NCI-H1048 (cell line): Measurements from ENCODE around the gene R3HDM2.

Experiments
- DNase-seq: peaks from one replicate; lab custom pipeline; 2025; lab: John Stamatoyannopoulos, UW

The R3HDM2 gene

DNA sequence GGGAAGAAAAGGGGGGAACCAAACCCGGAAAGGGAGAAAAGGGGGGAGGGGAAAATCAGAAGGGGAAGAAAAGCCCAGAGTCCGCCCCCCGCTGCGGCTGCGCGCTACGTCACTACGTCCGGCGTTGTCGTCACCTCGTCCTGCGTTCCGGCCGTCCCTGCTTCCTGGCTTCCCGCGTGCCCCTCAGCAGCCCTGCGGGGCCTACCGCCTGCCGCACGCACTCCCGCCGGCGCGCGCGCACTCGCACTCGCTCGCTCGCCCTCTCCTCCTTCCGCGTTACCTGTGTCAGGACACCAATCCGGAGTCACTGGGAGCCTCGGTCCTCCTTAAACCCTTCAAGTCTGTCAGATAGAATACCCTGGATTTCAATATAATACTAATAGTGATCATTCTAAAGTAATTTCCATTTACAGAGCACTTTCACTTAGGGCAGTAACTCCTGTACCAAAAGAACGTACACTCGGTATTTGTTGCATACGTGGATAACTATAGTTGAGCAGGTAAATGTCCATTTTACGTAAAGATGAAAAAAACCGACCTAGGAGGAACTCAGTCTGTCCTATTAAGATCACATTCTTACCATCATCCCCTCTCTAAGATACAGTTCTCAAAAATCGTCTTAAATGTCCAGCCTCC lies at the start of gene R3HDM2:
Gene R3HDM2, minus strand, starts transcription at position 113 of the 636 bp plus-strand sequence. CDS start 120,615 bp downstream, outside the sequence.
- DNase-seq, result peak; percentile 81

DNA sequence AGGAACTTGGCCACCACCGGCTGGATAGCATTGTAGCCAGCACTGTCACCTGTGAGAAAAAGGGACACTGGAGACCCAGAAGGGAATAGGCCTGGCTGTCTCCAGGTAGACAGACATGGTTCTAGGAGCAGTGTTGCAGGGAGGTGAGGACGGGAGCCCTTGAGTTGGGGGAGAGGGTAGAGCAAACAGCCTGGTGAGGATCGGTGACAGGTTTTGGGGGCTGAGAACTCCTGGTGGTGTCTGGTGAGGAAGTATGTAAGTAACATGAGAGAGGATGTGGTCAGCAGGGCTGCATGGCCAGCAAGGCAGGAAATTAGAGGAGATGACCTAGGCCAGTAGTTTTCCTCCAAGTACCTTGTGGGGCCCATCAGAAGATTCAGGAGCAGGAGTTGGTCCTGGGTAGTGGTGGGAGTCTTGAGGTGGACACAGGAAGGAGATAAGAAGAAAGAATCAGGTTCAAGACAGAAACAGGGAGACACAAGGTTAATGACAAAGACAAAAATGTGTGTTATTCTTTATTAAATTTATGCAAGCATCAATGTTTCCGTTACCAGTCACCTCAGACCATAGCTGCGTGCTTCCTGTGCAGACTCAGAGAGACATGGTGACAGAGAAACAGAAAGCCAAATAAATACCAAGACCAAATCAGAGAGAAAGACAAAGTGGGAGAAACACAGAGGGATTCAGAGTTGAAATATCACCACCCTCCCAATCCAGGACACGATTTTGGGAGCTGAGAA lies 48.7 kb upstream of the R3HDM2 start, which contains the start of gene ARHGAP9:
Gene ARHGAP9, minus strand, starts transcription at position 491 of the 740 bp plus-strand sequence. Its CDS starts 460 bp downstream, at position 31.
- DNase-seq, result no peak

GRCh38 chr12:57479043-57479375 lies 48.2 kb upstream of the R3HDM2 start:
- DNase-seq, result no peak

DNA sequence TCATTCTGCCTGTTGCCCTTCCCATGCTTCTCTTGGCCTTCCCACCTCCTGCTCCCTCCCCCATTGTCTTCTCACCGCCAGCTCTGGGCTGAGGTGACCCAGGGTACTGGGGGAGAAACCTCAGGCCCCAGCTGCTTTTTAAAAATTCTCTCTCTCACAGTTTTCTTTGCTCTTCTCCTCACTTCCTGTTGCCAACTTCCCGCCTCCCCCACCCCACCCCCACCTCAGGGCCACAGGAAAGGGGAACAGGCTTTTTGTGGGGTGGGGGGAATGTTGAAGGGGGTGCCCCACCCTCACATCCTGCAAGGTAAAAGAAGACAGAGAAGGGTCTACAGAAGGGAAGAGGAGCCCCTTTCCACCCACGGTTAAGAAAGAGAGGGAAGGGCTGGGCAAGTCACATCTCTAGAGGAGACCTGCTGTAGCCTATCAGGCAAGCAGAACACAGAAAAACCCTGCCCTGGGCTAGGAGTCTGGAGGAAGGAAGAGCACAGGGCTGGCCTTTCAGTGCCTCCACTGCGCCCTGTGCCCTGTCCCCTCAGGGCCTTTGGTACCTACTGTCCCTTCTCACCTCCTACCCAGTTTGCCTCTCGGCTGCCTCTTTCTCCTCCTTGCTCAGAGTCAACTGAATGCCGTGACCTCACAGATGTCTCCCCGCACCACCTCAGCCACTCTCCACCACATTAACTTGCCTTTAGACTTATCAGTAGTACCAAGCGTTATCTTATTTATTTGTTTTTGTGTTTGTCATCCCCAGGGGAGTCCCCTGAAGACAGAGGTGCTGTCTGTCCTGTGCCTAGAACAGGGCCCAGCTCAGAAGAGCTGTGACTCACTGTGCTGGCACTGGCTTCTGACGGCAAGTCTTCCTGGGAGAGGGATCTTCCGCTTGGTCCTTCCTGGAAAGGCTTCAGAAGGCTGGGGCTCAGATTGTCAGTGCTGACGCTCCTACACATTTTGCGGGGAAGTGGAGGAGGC lies 47.2 kb upstream of the R3HDM2 start:
- DNase-seq, result no peak

- no peak for DNase-seq
These were observed 46.3 kb upstream of the R3HDM2 start for GRCh38 chr12:57476993-57477709.

DNA sequence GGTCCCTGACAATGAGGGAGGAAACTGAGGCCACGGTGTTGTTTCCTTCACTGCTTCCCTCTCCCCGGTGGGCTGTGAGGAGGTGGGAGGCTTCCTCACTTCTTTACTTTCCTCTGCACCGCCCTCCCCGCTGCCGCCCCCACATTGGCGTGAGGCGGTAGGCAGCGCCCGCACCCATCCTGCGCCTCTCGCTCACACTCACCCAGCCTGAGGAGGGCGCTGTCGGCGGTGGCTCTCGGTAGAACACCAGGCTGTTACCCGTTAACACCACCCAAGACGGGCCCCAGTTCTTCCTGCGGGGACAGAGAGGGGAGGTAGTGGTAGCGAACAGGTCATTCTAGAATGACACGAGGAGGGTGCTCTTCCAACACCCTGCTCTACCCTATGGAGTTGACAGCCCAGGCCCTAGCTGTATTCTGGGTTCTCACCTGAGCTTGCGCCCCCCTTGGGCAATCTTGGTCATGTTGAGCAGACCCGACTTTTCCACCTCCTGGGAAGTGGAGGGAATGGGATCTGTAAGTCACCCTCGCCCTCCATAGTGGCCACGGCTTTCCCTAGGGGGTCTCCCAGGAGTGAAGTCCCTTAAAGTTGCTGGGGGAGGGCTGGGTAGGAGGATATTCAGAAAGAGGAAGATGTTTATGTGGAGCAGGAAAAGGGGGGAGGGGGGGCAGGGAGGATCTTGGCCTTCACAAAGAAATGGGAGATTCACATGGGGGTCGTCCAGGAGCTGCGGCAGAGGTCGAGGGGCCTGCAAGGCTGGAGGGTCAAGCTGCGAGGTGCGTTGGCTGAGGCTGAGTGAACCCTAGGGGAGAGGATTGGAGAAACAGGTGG lies 45.5 kb upstream of the R3HDM2 start:
- DNase-seq, result no peak

DNA sequence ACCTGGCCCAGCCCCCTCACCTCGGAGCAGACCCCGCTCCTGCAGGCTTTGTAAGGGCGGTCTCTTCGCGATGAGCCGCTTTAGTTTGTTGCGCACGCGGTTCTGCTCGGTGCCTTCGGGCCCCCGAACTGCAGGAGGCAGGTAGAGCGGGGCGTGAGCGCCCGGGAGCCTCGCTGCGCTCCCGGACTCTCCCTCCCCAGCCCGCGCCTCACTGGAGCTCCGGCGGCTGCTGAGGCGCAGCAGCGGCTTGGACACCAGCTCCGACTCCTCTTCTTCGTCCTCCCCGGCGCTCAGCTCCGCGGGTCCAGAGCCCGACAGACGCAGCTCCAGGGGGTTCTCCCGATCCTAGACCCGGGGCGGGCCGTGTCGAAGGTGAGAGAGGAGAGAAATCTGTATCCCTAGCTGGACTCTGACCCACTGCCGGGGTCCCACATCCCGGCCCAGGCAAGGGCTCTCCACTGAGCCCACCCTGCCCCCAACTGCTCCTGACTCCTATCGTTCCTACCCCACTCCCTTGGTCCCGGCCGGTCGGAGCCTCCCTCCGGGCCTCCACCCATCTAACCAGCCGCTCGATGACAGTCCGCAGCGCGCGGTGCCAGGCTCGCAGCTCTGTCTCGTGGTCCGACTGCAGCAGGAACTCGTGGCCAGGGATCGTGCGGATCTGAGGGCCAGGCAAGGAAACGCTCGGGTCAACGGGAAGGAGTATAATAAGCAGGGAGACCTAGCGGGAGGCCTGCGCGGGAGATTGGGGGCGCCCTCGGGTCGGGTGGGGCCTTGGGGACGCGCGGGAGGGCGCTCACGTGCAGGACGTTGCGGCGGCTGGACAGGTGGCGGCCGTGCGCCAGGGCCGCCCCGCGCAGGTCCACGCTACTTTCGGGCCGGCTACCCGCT lies 44.7 kb upstream of the R3HDM2 start:
- DNase-seq, result no peak

DNA sequence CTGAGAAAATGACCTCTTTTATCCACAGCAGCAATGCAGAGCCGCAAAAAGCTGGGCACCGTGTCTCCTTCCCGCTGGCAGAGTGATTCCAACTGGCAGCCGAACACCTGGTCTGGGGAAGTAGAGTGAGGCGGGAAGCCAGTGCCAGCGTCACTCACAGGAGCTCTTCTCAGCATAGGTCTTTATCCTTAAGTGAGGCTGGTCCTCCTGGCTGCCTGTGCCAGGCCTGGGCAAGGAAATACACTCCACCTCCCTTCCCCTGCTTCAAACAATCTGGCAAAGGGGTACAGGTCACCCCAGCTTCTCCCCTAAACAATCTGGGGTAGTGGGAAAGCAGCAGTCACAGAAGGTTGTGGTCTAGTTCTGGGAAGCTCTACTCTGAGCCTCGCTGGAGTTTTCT lies 44.0 kb upstream of the R3HDM2 start:
- DNase-seq, result no peak

DNA sequence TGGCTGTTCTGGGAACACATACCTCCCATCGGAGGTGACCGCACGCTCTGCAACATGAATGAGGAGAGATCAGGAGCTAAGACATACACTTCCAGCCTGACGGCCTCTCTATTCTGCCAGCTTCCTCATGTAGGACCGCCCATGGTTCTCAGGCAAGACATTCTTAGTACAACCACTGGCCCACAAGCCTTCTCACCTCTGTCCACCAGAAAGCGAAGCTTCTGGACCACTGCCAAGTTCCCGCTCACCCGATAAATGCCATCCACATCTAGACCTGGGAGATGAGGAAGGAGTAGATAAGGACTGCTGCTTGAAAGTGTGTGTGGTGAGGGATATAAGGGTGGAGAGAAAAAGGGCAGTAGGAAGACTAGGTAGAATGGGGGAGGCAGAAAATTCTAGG lies 43.6 kb upstream of the R3HDM2 start:
- no peak for DNase-seq

GRCh38 chr12:57473886-57474285 lies 43.0 kb upstream of the R3HDM2 start:
- DNase-seq, result no peak

GRCh38 chr12:57473392-57473791 lies 42.5 kb upstream of the R3HDM2 start:
- no peak for DNase-seq

DNA sequence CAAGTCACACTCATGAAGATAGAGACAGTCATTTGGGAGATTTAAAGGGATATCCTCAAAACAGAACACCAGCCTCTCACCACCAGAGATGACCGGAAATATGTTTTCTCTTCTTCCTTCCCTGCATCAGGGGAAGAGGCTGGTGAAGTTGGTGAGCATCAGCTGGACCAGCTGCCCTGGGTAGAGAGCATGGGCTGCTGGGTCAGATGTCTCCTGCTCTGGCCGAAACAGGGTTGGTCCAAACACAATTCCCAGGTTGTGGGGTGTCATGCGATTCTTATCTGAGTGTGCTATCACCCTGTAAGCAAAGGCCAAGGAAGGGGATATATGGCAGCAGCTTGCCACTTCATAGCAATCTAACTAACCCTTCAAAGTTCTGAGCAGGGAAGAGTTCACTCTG lies 41.5 kb upstream of the R3HDM2 start:
- DNase-seq, result no peak

DNA sequence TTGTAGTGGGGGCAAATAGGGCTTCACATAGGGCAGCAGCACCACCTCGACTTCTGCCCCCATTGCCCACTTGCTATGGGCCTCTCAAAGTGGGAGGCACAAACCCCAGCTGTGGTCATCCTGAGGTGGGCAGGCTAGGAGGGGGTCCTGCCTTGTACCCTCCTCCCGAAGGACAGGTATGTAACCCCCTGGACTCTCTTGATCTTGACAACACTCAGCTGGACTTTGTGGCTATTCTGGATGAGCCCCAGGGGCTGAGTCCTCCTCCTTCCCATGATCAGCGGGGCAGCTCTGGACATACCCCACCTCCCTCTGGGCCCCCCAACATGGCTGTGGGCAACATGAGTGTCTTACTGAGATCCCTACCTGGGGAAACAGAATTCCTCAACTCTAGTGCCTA lies 40.8 kb upstream of the R3HDM2 start:
- DNase-seq, result no peak

GRCh38 chr12:57470970-57471656 lies 40.3 kb upstream of the R3HDM2 start:
- no peak for DNase-seq

DNA sequence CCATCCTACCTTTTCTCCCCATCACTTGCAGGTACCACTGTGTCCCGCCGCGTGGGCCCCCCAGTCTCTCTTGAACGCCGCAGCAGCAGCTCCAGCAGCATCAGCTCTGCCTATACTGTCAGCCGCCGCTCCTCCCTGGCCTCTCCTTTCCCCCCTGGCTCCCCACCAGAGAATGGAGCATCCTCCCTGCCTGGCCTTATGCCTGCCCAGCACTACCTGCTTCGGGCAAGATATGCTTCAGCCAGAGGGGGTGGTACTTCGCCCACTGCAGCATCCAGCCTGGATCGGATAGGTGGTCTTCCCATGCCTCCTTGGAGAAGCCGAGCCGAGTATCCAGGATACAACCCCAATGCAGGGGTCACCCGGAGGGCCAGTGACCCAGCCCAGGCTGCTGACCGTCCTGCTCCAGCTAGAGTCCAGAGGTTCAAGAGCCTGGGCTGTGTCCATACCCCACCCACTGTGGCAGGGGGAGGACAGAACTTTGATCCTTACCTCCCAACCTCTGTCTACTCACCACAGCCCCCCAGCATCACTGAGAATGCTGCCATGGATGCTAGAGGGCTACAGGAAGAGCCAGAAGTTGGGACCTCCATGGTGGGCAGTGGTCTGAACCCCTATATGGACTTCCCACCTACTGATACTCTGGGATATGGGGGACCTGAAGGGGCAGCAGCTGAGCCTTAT lies 39.6 kb upstream of the R3HDM2 start:
- no peak for DNase-seq

GRCh38 chr12:57469296-57470164 lies 38.7 kb upstream of the R3HDM2 start:
- DNase-seq, result no peak

DNA sequence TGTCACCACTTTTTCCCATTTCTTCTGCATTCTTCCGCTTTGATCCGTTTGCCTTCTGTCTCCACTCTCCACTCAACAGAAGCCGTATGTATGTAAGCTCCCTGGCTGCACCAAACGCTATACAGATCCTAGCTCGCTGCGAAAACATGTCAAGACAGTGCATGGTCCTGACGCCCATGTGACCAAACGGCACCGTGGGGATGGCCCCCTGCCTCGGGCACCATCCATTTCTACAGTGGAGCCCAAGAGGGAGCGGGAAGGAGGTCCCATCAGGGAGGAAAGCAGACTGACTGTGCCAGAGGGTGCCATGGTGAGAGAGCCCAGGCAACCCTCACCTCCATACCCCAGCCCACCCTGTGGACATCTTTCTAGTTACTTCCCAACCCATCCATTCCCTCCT lies 37.1 kb upstream of the R3HDM2 start:
- DNase-seq, result no peak
